Stimulated activated CD8-positive, alpha-beta memory T cell treated with anti-CD3 and anti-CD28 coated beads, Interleukin-7, amount 100 ng/mL, for 24 hours (primary cell): ENCODE measurements around the gene BMP2K.

ENCODE experiments used
- DNase-seq: peaks from one replicate; pipeline ENCODE4 v3.0.0-alpha.2; 2020; ENCODE audit warnings: low read depth

Gene BMP2K

GRCh38 chr4:78937837-78938236 is 161.7 kb downstream of the BMP2K start:
- no peak for DNase-seq

- DNase-seq, result no peak
These were observed 162.3 kb downstream of the BMP2K start for GRCh38 chr4:78938474-78938867.

GRCh38 chr4:78938868-78939666 is 162.9 kb downstream of the BMP2K start, which contains the start of gene PAQR3:
TSS of gene PAQR3 (minus strand) at chr4:78939438. CDS start at chr4:78939224, 214 bp downstream.
- DNase-seq, result peak; percentile 64

- no peak for DNase-seq
These were observed 163.5 kb downstream of the BMP2K start for GRCh38 chr4:78939667-78940008.

- no peak for DNase-seq
These were observed 164.6 kb downstream of the BMP2K start for GRCh38 chr4:78940752-78941151.

- no peak for DNase-seq
These were observed 168.2 kb downstream of the BMP2K start for GRCh38 chr4:78944381-78944780.

- DNase-seq, result no peak
These were observed 169.6 kb downstream of the BMP2K start for GRCh38 chr4:78945651-78946179.

DNA sequence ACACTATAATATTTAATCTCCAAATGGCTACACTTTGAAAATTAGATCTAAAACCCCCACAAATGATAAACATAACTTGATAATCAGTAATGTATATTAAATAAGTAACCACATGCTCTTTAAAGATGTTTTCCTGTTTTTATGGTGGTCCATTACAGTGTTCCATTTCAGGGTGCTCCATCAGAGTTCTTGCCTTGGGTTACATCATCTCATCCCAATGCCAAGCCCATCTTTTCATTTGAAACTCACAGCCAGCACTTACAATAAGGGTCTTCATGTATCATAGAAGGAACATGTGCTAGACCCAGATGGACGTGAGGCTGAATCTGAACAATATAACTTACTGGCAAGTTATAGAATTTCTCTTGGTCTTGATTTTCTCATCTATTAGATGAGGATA is 173.6 kb downstream of the BMP2K start:
- no peak for DNase-seq

DNA sequence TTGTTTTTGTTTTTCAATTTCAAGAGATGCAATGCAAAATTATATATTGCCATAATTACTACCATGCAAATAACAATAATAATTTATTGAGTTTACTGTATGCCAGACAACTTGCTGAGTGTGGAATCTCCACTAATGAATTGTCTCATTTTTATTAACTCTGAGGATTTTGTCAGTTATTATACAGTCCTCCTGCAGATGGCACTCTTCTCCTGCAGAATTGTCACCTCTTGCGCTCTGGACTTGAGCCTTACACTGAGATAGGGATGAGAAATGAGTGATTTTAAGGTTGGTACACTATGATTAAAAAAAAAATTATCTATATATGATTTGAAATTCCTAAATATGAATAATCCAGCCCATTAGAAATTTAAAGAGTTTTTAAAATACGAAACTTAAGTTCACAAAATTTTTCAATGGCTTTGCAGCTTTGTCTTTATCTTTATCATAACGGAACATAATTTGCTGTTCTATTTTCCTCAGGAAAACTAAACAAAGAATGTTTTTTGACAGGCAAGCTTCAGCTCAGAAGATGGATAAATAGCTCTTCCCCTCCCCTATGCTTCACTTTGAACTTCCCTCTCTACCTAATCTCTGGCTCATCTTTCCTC is 175.8 kb downstream of the BMP2K start:
- DNase-seq, result no peak

- no peak for DNase-seq
These were observed 177.1 kb downstream of the BMP2K start for GRCh38 chr4:78953231-78953630.

GRCh38 chr4:78953769-78954666 is 177.9 kb downstream of the BMP2K start:
- DNase-seq, result no peak

DNA sequence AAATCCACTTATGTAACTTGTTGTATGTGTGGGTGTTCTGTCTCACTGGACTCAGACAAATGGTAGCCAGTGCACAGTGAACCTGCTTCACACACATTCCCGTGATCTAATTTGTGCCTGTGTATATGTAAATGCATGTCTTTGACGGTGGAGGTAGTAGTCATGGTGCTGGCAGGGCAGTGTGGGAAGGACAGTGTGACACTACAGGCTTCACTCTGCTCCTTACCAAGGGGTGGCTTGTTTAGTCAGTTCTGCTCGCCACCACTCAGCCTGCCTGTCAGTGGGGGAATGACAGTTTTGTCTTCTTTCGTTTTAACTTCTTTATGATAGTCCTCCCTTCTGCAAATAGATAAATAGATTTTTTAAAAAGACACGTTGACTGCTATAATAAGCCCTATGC is 180.8 kb downstream of the BMP2K start:
- DNase-seq, result no peak

GRCh38 chr4:78960926-78961325 is 184.8 kb downstream of the BMP2K start:
- no peak for DNase-seq
